ENCODE data around the gene MFRP.

The MFRP gene

DNA sequence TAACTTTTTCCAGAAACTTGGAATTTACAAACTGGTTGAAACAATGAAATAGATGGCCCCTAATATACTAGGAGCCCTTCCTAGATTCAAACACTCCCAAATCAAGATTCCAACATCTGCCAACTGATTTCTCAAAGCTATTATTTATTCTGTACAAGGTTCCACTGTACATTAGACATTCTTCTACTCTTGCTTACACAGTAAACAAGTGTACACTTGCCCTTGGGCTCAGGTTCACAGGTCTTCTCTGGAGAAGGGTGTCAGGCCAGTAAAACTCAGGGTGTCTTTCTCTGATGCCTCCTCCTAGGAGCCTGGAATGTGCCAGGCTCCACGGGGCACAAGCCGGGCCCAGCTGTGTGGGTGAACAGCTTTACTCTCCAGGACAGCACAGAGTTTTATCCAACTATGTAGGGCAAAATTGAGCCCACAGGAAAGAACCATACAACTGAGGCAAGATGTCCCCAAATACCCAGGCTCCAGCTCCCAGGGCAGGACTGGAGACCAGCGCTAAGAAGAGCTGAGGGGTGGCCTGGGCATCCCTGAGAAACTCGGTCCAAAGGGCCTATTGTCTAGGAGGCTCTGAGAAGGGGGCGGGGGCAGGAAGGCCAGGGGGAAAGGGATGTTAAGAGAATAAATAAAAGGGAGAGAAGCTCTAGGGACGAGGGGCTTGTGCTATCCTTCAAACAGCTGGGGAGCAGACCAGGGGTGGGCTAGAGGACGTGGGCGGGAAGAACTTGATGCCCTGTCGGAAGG is 8.8 kb upstream of the MFRP start:
- DNase-seq = no peak

DNA sequence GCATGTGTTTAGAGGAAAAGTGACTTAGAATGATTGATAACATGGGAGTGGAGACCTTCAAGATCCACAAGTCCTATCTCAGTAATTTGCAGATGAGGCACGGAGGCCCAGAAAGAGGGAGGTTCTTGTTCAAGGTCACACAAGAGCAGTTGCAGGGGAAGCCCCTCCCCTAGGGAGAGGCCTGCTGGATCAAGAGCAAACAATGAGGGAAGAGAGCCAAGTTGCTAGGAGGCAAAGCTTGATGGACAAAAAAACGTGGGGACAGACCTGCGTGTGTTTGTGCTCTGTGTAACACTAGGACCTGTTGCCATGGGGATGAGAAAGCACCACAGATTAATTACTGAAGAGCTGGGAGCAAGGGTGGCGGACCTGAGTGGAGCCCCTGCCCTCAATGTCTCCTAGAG is 6.4 kb upstream of the MFRP start:
- no peak for DNase-seq

DNA sequence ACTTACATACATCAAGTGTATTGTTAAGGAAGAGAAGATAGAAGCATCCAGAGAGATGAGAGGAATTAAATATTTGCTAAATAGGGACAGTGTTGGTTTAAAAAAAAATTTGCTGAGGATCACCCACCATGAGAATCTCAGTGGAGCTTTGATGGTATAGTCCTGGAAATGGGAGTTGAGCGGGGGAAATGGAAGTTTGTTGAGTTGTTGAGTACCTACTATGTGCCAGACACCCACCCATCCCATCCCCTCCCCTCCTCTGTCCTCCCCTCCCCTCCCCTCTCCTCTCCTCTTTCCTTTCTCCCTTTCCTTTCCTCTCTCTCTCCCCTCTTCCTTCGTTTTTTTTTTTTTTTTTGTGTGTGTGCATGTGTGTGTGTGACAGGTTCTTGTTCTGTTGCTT is 4.7 kb upstream of the MFRP start:
- DNase-seq = no peak

DNA sequence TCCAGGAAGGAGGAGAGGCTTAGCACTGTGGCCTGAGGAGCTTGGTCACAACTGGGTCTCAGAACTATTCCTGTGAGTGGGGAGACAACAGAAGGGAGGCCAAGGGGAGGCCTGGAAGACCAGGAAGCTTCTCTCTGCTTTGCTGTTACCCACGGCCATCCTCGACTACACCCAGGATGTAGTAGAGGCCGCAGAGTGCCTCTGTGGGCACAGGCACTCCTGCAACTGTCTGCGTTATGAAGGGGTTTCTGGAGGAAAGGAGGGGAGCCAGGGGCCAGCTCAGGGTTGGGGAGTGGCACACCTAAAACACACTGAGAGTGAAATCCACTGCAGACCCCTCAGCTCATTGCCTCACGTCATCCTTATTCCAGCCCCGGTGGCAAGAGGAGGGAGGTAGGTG is 3.8 kb upstream of the MFRP start:
- DNase-seq = no peak

DNA sequence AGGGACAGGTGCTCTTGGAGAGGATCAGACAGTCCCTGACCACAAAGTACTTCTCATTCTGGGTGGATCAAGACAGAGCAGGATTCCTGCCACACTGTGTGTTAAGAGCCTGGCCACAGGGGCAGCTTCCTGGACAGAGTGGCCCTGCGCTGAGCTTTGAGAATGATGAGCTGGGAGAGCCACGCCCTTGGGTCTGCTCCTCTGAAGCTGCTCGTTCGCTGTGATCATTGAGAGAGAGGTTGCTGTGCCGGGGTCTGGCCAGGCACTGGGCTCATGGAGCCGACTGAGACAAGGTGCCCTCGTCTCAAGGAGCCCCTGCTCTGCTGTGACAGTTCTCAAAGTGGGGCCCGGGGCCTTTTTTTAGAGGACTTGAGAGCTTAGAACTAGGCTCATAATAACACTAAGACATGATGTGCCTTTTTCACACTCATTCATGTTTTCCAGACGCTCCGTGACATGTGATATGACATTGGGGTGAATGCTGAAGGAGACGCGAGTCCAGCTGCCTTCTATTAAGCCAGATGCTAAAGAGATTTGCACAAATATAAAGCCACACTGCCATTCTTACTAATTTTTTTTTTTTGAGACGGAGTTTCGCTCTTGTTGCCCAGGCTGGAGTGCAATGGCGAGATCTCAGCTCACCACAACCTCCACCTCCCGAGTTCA is 1.6 kb upstream of the MFRP start:
- DNase-seq = no peak

DNA sequence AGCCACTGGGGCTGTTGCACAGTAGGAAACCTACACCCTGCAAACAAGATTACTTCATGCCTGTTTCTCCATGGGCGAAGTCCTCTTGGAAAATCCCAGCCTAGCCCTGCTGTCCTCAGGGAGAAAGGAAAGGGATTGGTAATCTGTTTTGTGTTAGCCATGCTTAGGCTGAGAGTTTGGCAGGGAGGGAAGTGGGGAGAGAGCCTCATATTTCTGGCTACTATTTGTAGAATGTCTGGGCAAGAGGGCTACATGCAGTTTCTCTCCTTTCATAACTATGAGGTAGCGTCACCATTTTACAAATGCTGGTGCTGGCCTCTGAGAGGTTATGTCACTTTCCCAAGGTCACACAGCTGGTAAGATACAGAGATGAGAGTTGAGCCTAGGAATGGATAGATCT is 737 bp upstream of the MFRP start:
- DNase-seq = no peak

DNA sequence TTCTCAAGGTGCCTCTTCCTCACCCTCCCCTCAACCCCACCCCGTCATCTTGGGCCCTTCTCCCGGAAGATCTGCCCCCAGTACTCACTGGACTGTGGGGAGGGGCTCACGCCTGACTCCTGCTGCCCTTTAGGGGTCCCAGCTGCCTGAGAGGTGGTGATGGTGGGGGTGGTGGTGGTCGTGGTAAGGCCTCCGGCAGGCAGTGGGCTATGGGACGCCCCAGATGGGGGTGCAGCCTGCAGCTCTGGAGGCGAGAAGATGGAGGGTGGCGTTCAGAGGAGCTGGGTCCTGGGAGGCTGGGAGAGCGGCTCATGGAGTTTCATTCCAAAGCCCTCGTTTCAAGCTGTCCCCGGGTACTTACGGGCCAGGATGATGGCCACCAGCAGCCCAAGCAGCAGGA is 820 bp downstream of the MFRP start:
- DNase-seq = no peak

DNA sequence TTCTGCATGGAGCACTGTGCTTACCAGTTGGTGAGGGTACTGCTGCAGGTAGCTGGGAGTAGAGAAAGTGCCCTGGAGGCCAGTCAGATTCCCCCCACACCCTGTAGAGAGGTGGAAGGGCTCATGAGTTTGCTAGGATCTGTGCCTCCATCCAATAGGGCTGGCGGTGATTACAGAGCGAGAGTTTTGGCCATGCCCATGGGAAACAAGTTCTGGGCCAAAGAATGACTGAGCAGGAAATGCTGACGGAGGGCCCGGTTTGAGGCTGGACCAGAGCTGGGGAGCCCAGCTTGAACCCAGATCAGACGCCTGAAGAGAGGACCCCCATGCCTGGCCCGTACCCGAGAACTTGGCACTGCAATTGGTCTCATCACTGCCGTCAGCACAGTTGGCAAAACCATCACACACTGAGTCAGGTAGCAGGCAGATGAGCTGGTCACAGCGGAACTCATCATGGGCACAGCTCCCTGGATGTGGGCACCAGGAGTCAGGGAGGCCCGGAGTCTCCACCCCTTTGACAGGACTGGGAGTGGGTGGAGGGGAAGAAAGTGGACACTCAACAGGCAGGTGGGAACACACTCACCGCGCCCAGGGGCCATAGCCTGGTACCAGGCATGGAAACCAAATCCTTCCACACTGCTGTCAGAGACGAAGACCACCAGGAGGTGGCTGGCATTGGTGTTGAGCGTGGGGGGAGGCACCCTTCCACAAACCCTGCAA is 2.1 kb downstream of the MFRP start:
- DNase-seq = no peak

DNA sequence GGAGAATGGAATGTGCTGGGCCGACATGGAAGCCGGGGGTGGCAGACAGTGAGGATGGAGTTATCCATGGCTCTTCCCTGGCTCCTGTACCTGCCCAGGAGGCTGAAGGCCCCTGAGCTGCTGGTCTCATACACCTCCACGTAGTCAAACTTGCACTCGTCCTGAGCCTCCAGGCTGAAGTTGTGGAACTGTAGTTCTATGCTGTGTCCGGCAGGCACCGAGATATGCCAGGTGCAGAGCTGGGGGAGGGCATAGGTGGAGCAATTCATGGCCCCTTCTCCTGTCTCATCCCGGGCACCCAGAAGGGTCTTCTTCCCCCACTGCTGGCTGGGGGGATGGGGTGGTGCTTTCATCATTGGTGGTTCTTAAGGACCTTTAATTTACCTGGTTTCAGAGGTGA is 2.8 kb downstream of the MFRP start:
- DNase-seq = no peak

DNA sequence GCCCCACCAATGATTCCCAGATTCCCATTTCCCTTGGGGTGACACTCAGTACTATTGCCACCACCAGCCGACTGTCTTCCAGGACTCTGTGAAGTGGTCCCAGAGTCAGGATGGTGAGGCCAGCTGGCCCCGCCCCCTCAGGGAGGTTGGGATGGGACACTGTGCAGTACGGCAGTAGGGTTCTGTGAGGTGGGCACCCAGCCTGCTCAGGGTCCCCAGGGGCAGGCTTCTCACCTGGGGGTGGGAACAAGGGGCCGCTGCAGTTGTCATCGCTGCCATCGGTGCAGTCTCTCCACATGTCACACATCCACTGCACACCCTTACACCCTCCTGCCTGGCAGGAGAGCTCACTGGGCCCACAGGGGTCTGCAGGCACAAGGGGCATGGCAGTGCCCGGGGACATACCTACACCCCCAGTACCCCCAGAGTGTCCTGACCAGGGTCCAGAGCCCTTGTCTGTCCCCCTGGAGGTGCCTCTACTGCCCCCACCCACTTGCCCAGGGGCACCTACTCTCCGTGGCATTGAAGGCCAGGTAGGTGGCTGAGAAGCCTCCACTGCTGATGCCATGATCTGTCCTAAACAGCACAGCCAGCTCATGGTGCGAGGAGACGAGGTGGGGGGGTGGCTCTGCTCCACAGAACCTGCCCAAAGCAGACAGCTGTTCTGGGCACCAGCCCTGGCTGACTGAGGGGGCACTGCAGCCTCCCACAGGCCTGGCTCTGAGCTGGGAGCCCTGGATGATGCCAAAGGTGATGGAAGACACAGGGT is 4.0 kb downstream of the MFRP start:
- no peak for DNase-seq

DNA sequence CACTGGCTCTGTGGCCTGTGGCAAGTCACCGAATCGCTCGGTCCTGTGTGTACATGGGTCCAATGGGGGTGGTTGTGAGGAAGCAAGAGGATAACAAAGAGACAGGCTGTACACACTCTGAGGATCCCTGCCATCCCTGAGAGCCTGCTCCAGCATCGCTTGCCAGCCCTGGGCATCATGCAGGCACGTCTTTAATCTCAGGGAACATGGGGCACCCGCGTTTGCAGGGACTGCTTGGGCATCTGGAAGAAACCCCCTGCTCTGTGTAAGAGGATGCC is 4.5 kb downstream of the MFRP start:
- DNase-seq = no peak

DNA sequence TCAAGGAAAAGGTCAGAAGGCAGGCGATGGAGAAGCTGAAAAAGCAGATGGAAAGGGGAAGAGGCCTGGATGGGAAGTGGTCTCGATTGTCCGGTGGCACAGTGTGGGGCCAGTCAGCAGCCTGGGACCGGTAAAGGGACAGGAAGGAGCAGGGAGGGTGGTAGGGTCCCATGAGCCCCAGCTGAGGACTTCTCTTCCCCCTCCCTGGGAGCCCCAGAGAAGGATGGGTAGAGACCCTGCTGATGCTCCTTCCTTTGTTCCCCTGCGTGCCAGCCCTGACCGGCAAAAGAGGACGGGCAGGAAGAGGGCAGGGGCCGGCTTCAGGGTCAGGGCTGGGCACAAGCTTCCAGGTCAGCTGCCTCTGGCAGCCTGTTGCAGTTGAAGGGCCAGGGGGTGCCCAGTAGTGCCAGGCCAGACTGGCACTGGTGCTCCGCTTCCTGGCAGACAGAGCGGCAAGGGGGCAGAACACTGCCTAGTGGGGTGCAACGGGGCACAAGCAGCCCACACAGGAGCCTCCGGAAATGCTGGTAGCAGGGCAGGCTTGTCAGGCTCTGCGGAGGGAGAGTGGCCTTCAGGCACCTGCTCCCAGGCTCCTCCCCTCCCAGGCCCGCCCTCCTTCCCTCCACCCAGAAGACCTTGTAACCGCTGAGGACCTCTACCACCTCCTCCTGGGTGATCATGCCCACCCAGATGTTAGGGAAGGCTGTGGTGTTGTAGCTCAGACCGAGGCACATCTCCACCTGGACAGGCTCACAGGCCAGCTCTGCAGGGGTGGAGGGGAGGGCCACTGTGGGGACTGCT is 5.1 kb downstream of the MFRP start:
- no peak for DNase-seq

DNA sequence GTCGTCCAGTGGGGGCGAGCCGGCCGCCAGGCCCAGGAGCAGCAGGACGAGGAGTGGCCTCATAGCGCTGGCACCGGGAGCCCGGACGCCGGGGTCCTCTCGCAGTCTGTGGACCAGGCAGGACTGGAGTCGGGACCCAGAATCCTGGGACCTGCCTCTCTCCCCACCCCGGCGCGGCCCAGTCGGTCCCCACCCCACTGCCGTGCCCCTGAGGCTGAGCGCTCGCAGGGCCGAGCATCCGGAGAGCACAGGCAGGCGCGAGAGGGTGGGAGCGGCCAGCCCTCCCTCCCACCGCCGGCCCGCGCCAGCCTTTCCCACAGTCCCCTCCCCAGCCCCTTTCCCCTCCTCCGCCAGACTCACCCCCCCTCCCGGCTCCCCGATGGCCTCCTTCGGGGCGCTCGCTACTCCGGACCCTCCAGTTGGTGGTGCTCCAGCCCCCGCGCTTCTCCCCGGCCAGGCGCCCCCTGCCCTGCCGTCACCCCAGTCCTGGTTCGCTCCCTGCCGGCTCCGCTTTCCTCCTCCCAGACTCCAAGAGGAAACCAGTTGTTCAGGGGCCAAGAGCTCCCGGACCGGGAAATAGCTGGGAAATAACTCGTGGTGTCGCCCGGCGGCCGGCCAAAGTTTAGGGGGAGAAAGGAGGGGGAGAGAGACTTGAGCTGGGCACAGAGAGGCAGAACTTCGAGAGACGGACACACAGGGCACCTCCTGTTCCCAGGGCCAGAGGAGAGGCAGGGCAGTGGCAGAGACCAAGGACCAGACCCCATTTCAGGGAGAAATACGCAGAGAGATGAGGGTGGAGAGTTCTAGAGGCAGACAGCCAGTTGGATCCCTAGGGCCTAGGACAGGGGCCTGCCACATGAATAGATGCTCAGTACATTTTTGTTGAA is 5.9 kb downstream of the MFRP start, which contains the start of gene C1QTNF5:
Gene C1QTNF5 (minus strand): TSS at position 549 of the 887 bp plus-strand sequence. CDS start 486 bp downstream, at position 63.
- no peak for DNase-seq

DNA sequence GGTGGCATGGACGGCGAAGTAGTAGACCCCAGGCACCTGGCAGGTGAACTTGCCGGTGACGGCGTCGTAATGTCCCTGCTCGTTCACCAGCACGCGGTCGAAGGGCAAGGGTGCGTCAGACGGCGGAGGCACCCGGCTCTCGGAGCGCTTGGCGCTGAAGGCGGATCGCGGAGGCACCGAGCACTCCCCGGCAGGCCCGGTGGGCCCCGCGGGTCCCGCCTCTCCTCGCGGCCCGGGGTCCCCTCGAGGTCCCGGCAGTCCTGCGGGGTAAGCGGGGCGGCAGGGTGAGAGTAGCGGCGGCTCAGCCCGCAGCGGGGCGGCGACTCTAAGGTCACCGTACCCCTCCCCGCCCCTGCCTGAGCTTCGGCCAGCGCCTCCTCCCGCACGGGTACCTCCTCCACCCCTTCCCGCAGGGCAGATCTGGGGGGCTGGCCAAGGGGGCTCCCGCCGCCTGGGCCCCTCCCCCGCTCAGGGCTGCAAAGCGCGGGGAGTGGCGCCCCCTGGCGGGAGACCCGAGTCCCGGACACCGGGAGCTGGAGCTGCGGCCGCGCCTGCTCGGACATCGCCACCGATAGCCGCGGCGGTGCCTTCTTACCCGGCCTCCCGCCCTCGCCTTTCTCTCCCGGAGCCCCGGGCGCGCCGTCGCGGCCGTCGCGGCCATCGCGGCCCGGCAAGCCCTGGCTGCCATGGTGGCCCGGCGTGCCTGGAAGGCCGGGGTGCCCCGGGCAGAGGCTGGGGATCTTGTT is 6.7 kb downstream of the MFRP start:
- DNase-seq = no peak

DNA sequence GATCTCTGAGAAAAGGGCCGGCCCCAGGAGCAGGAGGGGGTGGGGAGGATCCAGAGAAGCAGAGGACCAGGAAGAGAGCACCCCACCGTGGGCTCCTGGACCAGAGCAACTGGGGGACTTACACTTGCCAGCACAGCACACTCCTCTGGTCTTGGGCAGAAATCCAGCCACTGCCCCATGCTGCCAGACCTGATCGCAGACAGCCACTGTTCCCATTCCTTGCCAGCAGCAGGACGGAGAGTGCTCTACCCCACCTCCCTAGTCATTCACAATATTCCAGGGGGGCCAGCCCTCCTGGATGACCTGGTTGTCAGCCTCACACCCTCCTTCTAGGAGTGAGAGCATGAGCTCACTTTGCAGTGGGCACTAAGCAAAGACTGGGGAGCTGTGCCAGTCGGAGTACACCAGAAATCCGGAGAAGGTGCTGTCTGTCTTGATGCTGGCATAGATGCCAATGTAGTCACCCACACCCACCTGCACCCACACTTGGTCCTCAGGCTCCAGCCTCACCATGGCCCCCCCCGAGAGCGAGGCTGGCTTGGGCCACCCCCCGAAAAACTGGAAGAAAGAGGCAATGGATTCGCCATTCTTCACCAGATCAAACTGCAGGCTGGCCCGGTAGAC is 7.4 kb downstream of the MFRP start:
- DNase-seq = no peak

DNA sequence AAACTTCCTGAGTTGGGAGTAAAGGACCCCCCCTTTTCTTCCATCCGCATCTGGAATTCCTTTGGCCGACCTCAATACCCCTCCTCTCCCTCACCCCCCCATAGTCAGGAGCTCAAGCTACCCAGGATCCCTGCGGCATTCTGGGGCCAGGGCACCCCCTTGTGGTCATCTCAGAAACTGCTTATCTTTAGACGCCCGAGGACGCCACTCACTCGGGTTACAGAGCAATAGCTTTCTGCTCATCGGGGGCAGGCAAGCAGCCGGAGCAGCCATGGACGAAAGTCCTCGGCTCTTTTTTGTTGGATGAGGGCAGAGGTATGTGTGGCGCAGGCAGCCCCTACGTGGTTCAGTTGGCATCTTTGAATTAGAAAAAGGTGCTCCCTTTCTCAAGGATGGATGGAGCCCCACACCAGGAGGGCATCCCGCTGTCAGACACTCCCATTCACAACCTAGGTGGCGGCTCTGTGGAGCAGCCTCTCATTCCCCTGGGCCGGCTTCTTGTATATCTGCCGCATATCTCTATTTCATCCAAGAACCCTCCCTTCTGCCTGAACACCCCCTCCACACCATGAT is 8.1 kb downstream of the MFRP start:
- peak; percentile 76 for DNase-seq

DNA sequence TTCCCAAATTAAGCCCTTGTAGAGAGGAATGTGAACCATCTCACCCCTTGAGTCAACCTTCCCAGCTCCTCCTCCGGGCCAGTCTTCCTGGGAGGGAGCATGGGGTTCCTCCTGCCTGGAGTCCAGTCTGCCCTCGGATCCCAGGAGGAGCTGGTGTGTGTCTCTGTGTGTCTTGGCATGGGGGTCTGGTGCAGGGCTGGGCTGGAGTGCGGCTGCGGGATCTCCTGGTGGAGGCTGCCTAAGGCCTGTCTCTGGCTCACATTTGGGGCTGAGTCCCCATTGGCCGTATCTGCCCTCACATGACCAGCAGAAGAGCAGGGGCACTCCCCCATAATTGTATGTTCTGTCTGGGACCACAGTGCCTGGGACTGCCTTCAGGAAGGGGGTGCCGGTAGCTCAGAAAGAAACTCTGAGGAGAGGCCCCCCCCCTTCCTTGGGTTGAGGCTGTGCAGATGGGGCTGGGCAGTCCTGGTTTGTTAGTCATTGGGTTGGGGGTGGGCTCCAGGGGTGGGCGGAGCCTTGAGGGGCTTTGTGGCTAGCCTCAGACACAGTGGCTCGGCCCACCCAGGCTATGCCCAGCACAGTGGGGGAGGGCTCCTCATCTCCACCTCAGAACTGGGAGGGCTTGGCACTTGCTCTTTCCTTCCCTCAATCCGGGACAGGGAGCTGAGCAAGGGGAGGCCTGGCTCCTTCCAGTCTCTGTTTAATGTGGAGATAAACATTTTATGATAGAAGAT is 8.8 kb downstream of the MFRP start:
- no peak for DNase-seq

DNA sequence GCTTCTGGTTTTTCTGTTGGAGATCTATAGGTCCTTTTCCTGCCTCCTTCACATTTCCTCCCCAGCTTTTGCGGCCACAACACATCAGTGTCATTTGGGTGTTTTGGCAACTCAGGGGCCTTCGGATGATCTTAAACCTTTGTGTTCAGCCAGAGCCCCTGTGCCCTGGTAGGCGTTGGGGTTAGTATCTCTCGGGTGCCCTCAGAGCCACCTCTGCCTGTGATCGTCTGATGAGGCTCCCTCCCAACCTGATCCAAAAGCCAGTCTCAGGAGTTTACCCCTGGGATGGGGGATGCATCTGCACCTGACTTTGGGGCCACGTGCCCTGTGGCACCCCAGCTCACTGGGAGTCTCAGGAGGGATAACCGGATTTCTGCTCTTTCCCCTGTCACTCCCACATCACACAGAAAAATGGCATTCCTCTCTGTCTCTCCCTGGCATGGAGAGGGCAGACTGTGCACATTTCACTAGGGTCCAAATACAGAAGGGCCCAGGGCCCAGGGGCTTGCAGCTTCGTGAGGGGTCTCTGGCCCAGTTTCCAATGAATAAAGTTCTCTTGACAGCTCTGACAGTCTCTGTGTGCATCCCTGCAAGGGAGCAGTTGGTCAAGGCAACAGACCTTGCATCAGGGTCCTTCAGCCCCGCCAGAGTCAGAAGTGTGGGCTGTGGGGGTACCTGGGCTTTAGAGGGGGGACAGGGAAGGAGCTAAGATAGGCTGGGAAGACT is 9.6 kb downstream of the MFRP start:
- no peak for DNase-seq

All from CD4-positive, alpha-beta T cell treated with Interleukin-10 for 1 hour (primary cell).